CD4-positive, alpha-beta T cell treated with Interleukin-2 at 100 ng/mL for 4 hours (primary cell): Measurements from ENCODE around the gene SCRN2.

Experiments used
- DNase-seq: peaks from one replicate; pipeline ENCODE4 v3.0.0-alpha.2; 2020; ENCODE audit warnings: low spot score

Gene SCRN2

DNA sequence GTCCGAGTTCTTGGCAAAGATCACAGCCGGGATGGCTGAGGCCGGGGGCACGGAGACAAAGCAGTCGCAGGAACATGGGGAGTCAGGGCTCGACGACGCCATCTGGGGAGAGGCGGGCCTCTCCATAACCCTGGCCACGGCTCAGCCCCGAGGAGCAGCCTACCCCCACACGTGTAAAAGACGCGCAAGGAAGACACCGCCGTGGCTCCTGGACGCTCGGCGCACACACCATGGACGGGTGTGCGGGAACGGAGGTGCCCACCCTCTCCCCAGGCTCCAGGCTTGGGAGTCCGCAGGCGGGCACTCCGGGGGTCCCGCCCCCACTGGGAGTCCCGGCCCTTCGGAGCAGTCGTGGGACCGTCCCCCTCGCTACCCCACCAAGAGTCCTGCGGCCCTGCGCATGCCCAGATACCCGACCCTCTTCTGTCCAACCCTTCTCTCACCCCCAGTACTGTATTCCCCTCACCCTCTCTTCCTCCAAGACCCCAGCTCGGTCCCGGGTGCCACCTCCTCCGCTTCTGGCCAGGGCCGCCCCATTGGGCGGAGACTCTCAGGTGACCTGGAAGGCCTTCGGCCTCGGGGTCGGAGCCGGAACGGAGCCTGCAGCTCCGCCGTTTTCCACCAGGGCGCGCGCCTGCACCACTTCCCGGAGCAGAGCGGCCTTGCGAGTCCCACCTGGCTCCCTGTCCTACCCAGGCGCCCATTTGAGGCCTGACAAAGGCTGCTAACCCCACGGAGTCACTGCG is at the start of gene SCRN2:
TSS of gene SCRN2 (minus strand) at position 532 of the 746 bp plus-strand sequence. CDS start at position 102, 430 bp downstream.
- peak; percentile 90 for DNase-seq

DNA sequence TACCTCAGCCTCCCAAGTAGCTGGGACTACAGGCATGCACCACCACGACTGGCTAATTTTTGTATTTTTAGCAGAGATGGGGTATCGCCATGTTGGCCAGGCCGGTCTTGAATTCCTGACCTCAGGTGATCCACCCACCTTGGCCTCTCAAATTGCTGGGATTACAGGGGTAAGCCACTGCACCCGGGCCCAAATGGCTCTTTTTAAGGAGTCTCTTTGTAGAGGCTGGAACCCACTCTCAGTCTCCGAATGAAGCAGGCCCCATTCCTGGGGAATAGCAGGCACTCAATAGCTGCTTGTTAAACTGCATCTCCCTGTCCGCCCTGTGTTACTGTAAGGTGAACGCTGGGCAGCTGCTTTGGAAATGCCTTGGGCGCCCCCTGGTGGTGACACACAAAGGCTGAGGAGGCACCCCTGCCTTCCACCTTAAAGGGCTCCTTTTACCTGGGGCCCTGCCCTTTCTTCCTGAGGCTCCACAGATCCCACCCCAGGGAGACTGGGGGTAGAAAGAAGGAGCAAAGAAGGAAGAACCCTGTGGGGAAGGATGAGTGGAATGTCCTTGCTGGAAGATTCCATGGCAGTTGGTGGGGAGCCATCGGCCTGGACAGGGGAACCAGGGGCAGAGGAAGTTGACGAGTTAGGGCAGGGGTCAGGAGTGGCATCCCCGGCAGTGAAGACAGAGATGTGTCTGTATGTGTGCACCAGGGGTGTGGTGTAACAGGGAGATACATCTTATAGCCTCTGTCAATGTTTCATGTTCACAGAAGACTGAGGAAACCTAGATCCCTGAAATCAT is 48.9 kb upstream of the SCRN2 start:
- peak; percentile 92 for DNase-seq

DNA sequence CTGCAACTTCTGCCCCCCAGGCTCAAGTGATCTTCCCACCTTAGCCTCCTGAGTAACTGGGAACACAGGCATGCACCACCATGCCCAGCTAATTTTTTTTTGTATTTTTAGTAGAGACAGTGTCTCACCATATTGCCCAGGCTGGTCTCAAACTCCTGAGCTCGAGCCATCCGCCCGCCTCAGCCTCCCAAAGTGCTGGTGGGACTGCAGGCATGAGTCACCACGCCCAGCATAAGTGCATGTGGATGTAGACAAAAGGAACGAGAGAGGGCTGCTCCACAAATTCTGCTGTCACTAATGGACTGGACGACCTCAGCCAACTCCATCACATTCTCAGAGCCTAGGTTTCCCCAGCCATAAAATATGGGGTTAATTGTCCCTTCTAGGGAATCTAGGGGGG is 47.2 kb upstream of the SCRN2 start:
- DNase-seq, result no peak

DNA sequence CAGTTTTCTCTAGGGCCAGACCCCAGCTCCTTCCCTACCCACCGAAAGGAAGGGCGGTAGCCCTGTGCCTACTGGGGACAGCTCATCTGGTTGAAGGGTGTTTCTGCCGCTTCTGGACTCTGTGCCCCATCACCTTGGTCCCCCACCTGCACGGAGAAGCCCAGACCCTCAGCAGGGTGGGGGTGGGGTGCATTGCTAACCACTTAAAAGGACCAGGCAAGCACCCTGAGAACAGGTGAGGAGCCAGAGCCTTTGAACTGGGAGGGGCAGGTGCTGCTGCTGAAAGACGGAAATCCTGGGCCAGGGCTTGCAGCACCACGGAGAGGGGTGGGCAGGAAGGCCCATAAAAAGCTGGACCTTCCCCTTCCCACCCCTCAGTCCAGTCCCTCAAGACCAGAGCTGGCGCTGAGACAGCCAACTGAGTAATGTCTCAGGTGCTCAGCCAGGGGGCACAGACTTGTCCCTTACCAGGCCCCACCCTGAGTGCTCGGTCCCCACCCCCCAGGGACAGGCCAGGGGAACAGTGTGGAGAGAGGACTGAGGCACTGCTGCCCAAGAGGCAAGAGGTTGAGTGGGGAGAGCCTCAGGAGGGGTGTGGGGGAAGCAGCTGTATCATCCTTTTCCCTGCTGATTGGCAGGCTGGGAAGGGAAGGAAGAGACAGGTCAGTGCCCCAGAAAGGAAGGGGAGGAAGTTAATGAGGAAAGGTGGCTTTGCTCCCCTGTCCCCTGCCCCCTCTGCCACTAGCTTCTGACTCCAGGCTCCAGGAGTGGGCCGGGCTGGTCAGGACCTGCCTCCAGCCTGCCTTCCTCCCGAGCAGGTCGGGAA is 44.0 kb upstream of the SCRN2 start:
- no peak for DNase-seq

DNA sequence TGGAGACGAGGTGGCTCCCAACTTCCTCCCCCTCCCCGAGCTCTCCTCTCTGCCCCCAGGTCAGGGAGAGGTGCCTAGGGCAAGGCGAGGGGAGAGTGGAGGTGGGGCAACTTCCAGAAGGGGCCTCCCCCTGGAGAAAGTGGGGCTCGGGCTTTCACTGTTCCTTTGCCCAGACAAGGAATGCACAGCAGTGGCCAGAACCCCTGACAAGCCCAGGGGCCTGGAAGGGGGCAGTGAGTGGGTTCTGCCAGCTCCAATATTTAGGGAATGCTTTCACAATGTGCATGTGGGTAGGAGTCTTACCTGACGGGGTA is 43.3 kb upstream of the SCRN2 start:
- no peak for DNase-seq

DNA sequence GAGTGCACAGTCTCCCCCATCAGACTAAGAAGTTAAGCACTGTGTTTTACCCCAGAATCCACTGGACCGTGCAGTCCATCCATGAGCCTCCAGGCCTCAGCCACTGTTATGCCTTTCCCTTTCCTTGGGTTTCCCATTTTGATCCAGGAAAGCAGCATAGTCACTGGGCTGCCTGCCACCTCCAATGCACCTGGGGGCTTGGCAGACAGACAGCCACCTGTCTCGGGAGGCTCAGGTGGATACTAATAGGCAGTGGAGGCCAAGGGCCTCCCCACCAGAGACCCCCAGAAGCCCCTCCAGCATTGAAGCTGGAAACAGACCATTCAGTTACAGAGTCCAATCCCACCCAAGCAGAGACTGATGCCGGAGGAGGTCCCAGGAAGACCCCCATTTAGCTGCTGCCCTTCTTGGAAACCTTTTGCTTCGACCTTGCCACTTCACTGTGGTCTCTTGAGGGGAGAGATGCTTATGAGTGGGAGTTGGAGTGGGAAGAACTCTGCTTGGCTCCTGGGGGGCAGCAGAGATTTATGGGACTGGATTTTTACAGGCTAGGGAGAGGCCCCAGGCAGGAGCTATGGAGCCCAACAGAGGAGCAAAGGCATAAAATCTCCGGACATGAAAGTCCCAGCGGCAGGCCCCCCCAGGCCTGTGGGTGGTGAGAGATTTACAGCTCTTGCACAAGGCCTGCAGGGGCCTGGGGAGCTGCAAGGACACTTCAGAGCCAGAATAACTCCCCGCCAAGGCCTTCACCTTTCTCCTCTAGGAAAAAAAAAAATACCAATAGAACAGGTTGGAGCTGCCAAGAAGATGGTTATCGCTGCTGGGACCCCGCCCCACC is 42.7 kb upstream of the SCRN2 start:
- DNase-seq, result no peak

DNA sequence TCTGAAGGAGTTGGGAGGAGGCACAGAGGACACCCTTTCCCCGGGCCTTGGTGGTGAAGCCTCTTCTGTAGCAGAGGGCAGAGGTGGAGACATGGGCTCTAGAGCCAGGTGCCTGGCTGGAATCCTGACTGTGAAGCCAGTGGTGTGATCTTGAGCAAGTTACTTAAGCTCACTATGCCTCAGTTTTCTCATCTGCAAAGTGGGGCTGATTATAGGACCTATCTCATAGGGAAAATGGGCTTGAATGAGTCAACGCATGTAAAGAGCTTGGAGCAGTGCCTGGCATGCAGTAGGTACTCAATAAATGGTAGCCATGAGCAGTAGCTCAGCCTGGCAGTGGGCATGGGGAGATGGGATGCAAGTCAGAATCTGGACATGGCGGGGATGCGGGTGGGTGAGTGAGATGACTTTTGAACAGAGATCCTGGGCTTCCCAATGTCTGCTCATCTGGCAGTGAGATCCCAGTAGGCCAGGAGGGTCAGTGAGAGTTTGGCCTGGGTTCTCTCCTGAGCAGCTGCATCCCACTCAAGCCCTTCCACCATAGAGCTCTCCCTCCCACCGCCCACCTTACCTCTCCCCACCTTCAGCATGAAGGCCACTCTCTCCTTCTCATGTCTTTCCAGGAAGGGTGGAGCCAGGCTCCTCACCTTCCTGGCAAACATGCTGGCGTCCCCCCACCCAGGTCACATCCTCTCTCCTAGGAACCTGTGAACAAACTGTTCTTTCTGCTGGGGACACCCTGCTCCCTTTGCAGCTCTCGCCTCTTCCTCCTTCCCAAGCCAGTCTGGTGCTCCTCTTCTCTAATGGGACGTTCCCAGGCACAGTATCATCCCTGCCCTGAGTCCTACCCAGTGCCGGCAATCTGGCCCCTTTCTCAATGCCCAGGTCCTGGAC is 41.9 kb upstream of the SCRN2 start:
- no peak for DNase-seq

DNA sequence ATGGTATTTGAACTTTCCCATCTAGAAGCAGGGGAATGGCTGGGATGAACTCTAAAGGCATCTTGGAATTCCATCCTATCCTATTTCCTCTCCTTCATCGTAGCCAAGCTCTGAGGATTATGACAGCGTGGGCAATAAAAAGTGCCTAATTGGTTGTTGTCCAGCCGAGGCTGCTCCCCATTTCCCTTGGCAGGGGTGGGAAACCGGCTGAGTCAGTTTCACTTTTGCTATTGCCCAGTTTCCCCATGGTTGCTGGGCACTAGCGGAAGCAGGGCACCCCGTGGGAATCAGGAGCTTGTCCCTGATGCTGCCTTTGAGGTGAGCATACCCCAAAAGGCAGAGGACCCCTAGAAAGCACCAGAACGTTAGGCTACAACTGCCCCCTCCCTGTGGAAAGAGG is 41.2 kb upstream of the SCRN2 start:
- no peak for DNase-seq

DNA sequence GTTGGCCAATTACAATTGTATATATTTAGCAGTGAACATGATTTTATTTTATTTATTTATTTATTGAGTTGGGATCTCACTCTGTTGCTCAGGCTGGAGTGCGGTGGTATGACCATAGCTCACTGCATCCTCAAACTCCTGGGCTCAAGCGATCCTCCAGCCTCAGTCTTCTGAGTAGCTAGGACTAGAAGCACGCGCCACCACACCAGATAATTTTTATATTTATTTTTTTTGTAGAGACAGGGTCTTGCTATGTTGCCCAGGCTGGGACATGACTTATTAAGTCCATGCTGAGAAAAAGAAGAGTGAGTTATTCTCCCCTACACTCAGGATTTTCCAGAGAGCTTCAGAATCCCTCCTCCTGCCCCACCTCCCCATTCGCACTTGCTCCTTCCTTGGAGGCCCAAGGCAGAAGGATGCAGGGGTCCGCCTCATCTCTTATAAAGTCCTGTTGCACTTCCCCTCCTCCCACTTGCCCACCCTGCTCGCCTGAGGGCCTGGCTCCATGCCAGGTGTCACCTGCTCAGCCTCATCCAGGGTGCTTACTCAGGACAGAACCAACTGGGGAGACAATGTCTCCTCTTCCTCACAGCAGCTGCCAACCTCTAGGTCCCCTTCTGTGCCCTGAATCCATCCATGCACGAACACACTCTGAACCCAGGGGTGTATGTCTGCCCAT is 38.8 kb upstream of the SCRN2 start:
- DNase-seq, result no peak

DNA sequence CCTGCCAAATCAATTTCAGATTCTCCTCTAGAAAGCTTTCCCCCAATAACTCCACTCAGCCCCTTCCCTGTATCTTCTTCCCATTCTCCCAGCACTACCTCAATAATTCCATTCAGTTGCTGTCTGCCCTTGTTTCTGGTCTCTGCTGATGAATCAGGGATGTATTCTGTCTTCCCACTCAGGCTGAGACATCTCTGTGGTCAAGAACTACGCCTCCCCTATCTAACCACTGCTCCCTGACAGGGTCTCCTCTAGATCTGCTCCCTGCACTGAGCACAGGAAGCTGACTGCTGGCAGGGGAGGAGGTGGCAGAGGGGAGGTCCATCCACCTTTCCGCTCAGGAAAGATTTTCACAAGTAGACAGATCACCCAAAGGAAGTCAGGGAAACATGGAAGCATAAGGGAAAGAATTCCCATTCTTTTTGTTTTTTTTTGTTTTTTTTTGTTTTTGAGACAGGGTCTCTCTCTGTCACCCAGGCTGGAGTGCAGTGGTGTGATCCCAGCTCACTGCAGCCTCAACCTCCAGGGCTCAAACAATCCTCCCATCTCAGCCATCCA is 38.0 kb upstream of the SCRN2 start:
- no peak for DNase-seq

DNA sequence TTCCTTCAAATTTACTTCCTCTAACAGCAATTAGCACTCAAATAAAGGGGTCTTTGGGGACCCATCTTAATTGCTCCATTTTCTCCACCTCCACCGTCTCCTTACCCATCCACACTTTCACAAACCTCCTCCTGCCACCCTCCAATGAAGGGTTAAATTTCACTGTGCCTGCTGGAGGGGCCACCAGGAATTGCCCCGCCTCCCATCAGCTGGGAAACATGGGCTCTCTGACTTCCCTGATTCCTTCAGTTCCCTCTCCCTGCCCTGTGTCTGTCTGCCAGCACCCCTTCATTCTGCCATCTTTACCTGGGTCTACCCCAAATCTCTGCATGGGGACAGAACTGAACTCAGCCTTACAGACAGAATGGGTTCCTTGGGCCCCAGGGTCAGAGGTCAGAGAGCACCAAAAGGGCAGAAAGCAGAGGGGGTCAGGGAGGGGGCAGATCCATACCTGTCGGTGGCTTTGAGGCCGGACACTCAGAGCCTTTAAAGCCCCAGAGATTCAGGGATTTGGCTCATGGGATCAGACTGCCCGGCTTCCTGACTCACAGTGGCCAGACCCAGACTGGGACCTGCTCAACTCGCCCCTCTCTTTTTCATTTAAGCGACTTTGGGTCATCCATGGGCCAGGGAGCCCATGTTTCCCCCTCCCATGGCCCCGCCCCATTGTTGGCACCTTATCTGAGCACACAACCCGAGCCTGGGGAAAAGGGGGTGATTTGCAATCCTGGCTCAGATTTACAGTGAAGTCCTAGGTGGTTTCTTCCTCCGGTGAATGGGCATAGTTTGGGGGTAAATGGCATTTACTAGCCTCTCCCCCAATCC is 37.3 kb upstream of the SCRN2 start:
- no peak for DNase-seq

DNA sequence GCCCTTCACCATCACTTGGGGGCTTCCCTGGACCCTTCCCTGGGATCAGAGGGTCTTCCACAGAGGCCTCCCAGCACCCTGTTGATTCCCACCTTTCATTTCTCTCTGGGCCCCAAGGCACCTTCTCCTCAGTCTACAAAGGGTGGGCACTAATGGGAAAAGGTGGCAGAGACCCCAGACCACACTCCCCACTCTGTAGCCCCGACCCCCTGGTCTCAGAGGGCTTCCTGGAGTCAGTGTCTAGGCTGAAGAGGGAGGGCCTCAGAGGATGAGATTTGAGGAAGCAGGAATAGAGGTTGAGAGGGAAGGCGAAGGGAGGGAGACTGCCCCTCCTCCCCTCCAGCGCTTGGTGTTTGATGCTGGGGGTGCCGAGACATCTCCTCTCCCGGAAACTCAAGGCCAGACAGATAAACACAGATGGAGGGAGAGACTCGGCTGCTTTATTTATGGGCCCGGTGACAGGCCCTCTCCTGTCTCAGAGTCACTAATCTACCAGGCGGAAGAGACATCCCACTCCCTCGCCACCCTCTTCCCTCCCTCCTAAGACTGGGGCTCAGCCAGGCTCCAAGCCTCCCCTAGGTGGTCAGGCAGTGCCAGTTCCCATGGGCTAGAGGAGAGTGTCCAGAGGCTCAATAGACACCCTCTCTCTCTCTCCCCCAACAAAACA is 36.4 kb upstream of the SCRN2 start:
- DNase-seq, result no peak

DNA sequence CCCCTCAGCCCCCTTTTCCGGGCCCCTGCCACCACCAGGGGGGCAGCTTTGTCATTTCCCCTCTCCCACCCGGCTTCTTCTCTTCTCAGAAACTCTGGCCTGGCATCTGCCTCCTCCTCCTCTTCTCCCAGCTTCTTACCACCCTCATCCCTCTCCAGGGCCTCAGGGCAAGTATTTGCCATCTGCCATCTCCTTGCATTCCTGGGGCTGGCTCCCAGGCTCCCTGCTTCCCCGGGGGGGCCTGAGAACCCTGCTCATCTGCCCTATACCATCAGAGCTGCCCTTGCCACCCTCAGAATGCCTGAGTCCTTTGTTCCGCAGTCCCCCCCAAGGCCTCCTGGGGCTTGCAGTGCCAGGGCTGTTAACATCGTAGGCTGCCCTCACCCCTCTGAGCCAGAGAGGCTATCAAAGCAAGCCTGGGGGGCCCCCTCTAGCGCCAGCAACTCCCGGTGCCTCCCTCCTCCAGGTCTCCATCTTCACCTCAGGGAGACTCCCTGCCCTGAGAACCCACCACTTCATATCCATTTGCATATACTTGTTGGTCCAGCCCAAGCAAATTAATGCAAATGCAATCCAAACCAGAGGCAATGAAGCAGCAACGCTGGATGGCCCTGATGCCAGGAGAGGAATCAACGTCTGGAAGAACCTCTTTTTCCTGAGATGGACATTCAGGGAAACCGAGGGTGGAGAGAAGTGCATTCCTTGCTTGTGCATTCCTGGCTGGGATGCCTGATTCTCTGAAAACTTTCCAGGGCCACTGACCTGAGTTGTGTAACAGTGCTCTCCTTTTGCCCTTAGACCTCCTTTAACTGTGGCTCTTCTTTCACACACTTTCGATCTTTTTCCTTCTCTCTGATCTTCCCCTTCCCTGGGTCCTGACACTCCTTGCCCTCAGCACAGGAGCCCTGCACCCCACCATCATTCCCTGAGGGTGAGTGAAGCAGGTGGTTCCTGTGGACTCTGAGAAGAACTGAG is 34.2 kb upstream of the SCRN2 start:
- no peak for DNase-seq

DNA sequence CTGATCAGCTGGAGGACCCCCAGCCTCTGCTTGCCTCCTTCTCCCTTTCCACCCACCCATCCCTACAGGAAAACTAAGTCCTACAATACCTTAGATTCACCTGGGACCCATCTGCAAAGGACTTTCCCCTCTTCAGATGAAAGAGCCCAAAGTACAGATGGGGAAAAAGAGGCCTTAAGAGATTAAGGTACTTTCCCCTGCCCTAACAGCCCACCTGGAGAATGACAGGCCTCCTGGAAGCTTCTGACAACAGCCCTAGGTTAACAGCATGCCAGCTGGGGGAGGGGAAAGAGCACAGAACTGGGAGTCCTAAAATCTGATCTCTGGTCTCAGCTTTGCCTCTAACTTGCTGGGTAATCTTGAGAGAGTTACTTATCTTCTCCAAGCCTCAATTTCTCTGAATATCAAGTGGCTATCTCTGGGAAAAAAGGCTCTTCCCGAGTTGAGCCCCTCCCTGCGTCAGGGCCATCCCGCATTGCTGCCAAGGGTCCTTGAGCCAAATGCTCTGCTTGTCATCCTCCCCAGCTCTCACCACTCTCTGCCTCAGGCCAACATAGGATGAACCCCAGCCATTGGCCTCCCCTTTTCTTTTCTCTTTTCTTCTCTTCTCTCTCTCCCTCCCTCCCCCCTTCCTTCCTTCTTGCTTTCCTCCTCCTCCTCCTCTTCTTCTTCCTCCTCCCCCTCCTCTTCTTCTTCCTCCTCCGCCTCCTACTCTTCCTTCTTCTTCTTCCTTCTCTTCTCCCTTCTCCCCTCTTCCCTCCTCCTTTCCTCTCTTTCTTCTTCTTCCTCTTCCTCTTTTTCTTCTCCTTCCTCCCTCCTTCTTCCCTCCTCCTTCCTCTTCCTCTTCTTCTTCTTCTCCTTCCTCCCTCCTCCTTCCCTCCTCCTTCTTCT is 32.4 kb upstream of the SCRN2 start:
- no peak for DNase-seq

DNA sequence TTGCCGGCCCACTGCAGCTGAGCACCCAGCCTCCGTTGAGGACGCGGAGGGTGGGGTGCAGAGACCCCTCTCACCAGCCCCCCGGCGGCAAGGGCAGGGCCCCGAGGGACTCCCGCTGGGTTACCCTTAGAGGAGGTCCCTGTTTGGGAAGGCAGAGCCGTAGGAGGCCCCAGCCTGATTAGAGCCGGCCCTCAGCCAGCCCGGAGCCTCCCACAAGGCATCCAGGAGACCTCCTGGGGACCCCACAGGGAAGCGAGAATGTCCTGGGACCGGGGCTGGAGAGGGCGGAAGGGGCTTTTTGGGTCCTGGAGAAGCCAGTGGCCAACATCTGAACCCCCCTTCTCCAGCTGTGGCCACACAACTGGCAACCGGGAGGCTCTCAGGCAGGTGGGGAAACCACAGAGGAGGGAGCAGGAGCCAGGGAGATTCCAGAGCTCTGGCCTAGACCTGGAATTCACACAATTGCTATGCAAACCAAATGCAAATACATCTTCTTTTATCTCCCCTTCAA is 31.6 kb upstream of the SCRN2 start:
- DNase-seq, result no peak
